Gastroesophageal sphincter (tissue), 4 donors: Measurements from ENCODE around the gene RASGEF1C. TPM values are rescaled to one million over a fixed set of nuclear protein-coding genes. Genes with fewer than 3 reads are reported as not detected.

Experiments used
- ATAC-seq: fragments of 150-250 bp; one replicate; pipeline ENCODE4 v1.9.1; 2016; ENCODE audit warnings: mild to moderate bottlenecking, moderate library complexity
- H3K27ac ChIP-seq, 4 donors: fragments of 200-600 bp; sonication (generic) in 3 of 4; 1 replicate in 3 of 4; 2 replicates in 1 of 4; pipeline ENCODE4 v1.5.1; 2016 to 2019
- H3K27me3 ChIP-seq: fragments of 200-600 bp; sonication (generic); one replicate; pipeline ENCODE4 v1.5.1; 2019
- H3K36me3 ChIP-seq, 2 donors: fragments of 200-600 bp; sonication (generic); one replicate each; pipeline ENCODE4 v1.5.1; 2019; ENCODE audit warnings: control low read depth in 1 of 2
- H3K4me1 ChIP-seq, 3 donors: fragments of 200-600 bp; sonication (generic); 1 replicate in 2 of 3; 2 replicates in 1 of 3; pipeline ENCODE4 v1.5.1; 2016 to 2019; ENCODE audit warnings: control low read depth in 2 of 3
- H3K4me3 ChIP-seq, 2 donors: fragments of 200-600 bp; sonication (generic); one replicate each; pipeline ENCODE4 v1.5.1; 2019; ENCODE audit warnings: mild to moderate bottlenecking in 1 of 2, moderate library complexity in 1 of 2
- H3K9me3 ChIP-seq, 3 donors: fragments of 200-600 bp; sonication (generic); one replicate each; pipeline ENCODE4 v1.5.1; 2017 to 2019; ENCODE audit warnings: control low read depth in 2 of 3
- EP300 ChIP-seq: sonication (generic); formaldehyde crosslinking; IDR thresholded peaks from one replicate; pipeline ENCODE4 v1.6.1; 2017; ENCODE audit warnings: antibody characterized with exemption, mild to moderate bottlenecking
- POLR2A ChIP-seq, 2 donors: fragments of 450-650 bp; IDR thresholded peaks; one replicate each; pipeline ENCODE4 v1.6.1; 2017; ENCODE audit warnings: antibody characterized with exemption in 2 of 2, mild to moderate bottlenecking in 2 of 2, moderate library complexity in 1 of 2
- POLR2AphosphoS5 ChIP-seq: sonication (generic); formaldehyde crosslinking; IDR thresholded peaks from one replicate; pipeline ENCODE4 v1.6.1; 2017; ENCODE audit warnings: antibody characterized with exemption
- WGBS, 2 donors: methylation state at CpG; one replicate each; pipeline ENCODE4 v1.1.5; 2018; ENCODE audit warnings: low coverage in 1 of 2; 5-methylcytosine and 5-hydroxymethylcytosine counted together
- total RNA-seq, 4 donors: library from RNA; depleted of rRNA; stranded (reverse); fragments of >200 nt; gene quantifications; one replicate each; pipeline ENCODE4 v1.1.0, GENCODE V29; 2016
- TF ChIP-seq, protein P1 (sequence below), 4 experiments: fragments of 200-600 bp in 2 of 4; fragments of 450-650 bp in 2 of 4; sonication (generic) in 1 of 4; IDR thresholded peaks; one replicate each; pipeline ENCODE4 v1.5.1; 2017 to 2019; ENCODE audit warnings: antibody characterized with exemption in 4 of 4, mild to moderate bottlenecking in 2 of 4, moderate library complexity in 2 of 4

RASGEF1C gene
- total RNA-seq, 4 donors from 2014 or later: 0.81 to 8.4 (median 2.0) TPM

DNA sequence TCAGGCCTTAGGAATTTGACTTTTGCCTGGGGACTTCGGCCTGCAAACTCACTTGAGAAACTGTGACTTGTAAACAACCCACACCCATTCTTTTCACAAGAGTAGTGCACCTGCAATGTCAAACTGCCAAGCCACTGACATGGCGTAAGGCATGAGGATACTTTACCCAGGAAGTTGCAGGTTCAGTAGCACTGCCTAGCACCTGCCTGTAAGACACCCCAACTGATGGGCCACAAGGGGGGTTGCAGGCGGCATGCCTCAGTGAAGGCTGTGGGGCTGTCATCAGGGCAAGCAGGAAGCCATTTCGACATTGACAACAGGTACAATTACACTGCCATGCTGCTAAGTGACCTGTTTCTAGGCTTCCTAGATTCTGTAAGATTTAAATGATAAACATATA is 41.3 kb upstream of the RASGEF1C start:
- Histone ChIP-seq H3K27me3 (no peaks in the 10 kb centered on the region), H3K4me1 (no peaks in the 10 kb centered on the region), H3K27ac (no peak overlapping the region), H3K9me3 (peaks cover 0 to 95% (median 5%) of the 10 kb centered on the region in 3 donors), H3K4me3 (no peak overlapping the region), H3K36me3 (peaks cover 0 to 100% of the 10 kb centered on the region in 2 donors)
- TF ChIP-seq POLR2AphosphoS5 (no peak), EP300 (no peak), POLR2A (IDR thresholded peaks at IDR 0.05) (no peak)
- TF ChIP-seq, protein P1, sequence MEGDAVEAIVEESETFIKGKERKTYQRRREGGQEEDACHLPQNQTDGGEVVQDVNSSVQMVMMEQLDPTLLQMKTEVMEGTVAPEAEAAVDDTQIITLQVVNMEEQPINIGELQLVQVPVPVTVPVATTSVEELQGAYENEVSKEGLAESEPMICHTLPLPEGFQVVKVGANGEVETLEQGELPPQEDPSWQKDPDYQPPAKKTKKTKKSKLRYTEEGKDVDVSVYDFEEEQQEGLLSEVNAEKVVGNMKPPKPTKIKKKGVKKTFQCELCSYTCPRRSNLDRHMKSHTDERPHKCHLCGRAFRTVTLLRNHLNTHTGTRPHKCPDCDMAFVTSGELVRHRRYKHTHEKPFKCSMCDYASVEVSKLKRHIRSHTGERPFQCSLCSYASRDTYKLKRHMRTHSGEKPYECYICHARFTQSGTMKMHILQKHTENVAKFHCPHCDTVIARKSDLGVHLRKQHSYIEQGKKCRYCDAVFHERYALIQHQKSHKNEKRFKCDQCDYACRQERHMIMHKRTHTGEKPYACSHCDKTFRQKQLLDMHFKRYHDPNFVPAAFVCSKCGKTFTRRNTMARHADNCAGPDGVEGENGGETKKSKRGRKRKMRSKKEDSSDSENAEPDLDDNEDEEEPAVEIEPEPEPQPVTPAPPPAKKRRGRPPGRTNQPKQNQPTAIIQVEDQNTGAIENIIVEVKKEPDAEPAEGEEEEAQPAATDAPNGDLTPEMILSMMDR (IDR thresholded peaks at IDR 0.05): no peak
- ATAC-seq: no peak
- whole genome bisulfite sequencing, 2 donors: 83 to 100% methylated on average over 1 of the region's 4 CpGs

DNA sequence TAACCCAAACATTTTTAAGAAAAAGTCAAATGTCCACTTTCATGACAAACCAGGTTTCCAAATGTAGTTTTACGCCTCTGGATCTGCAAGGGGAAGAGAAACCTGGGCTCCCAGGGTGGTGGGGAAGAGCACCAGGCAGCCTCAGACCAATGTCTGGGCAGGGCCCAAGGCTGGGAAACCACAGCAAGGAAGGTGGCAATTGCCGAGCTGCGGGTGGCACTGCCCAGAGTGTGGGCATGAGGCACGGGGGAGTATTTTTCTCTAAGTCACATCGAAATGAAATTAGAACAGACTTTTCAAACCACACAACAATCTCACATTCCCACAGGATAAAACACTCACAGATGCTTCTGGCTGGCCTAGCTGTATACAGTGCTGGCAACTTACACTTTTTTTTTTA is 32.6 kb upstream of the RASGEF1C start:
- peaks cover 0 to 99% of the 10 kb centered on the region in 2 donors for H3K36me3 ChIP-seq
- TF ChIP-seq EP300 (no peak), POLR2AphosphoS5 (no peak), POLR2A (IDR thresholded peaks at IDR 0.05) (no peak)
- TF ChIP-seq, protein P1 (IDR thresholded peaks at IDR 0.05): no peak
- no peaks in the 10 kb centered on the region for H3K4me1 ChIP-seq
- 95 to 100% methylated on average over 3 to 5 of the region's 5 CpGs for WGBS, 2 donors
- H3K27me3 ChIP-seq: no peaks in the 10 kb centered on the region
- H3K4me3 ChIP-seq: no peak overlapping the region
- no peak overlapping the region for H3K27ac ChIP-seq
- ATAC-seq: no peak
- H3K9me3 ChIP-seq: peaks cover 0 to 49% (median 0%) of the 10 kb centered on the region in 3 donors

DNA sequence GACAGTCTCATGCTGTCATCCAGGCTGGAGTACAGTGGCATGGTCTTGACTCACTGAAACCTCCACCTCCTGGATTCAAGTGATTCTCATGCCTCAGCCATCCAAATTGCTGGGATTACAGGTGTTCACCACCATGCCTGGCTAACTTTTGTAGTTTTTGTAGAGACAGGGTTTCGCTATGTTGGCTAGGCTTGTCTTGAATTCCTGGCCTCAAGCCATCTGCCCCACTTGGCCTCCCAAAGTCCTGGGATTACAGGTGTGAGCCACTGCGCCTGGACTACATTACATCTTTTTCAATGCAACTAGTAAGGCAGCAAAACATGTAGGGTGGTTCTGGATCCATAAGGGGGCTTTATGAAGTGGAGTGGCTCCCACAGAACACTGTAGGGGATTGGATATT is 29.6 kb upstream of the RASGEF1C start:
- TF ChIP-seq, protein P1 (IDR thresholded peaks at IDR 0.05): no peak
- TF ChIP-seq POLR2A (IDR thresholded peaks at IDR 0.05): no peak
- TF ChIP-seq EP300: no peak
- TF ChIP-seq POLR2AphosphoS5: no peak
- Histone ChIP-seq H3K27ac (no peak overlapping the region), H3K4me3 (no peak overlapping the region), H3K9me3 (peaks cover 0 to 41% (median 0%) of the 10 kb centered on the region in 3 donors), H3K36me3 (peaks cover 0 to 100% of the 10 kb centered on the region in 2 donors), H3K4me1 (no peaks in the 10 kb centered on the region), H3K27me3 (no peaks in the 10 kb centered on the region)
- no peak for ATAC-seq
- 93% methylated on average over 2 of the region's 2 CpGs; no CpG with 5 or more reads in 1 of the 2 donors for WGBS, 2 donors

DNA sequence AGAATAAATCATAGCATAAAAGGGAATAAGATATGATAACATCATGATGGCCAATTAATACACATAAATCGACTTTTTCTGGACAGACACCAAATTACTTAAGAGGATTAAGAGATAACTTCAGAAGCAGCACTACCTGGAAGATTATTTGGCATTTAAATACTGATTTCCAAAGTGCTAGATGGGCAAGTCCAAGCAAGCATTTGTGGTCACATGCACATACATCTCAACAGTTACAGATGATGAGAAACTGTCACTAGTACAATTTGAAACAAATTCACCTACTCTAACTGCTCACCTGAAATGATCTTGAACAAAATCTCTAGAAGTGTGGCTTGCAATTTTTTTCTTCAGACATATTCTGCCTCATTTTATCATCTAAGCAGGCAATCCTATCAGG is 26.8 kb upstream of the RASGEF1C start:
- no peak overlapping the region for H3K4me3 ChIP-seq
- no peaks in the 10 kb centered on the region for H3K27me3 ChIP-seq
- no peaks in the 10 kb centered on the region for H3K4me1 ChIP-seq
- peaks cover 0 to 39% (median 0%) of the 10 kb centered on the region in 3 donors for H3K9me3 ChIP-seq
- peaks cover 0 to 100% of the 10 kb centered on the region in 2 donors for H3K36me3 ChIP-seq
- TF ChIP-seq POLR2AphosphoS5 (no peak), EP300 (no peak), POLR2A (IDR thresholded peaks at IDR 0.05) (no peak)
- TF ChIP-seq, protein P1 (IDR thresholded peaks at IDR 0.05): no peak
- ATAC-seq: no peak
- 100% methylated on average over 1 of the region's 1 CpG for WGBS, 2 donors
- H3K27ac ChIP-seq: no peak overlapping the region

DNA sequence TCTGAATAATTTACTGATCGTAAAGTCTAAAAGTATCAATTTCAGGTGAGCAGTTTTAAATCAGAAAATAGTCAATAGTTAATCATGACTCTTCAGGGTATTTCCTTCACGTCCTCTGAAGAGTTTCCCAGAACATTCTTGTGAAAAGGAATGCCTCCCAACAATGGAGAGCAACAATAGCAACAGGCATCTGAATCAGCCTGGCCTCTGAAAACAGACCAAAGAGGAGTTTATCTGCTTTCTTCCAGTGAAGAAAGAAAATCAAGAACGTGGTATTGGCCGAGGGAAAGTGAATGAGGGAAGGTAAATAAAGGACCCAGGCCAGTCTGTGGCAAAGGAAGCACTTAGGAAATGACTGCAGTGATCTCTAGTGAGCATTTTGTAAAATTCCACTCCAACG is 26.1 kb upstream of the RASGEF1C start:
- peaks cover 0 to 100% of the 10 kb centered on the region in 2 donors for H3K36me3 ChIP-seq
- TF ChIP-seq POLR2AphosphoS5 (no peak), POLR2A (IDR thresholded peaks at IDR 0.05) (no peak), EP300 (no peak)
- TF ChIP-seq, protein P1 (IDR thresholded peaks at IDR 0.05): no peak
- no peak overlapping the region for H3K4me3 ChIP-seq
- no peak for ATAC-seq
- H3K9me3 ChIP-seq: peaks cover 0 to 36% (median 0%) of the 10 kb centered on the region in 3 donors
- H3K27me3 ChIP-seq: no peaks in the 10 kb centered on the region
- no peaks in the 10 kb centered on the region for H3K4me1 ChIP-seq
- 84 to 90% methylated on average over 4 to 5 of the region's 5 CpGs for WGBS, 2 donors
- no peak overlapping the region for H3K27ac ChIP-seq
